H1 (cell line): ENCODE data around the gene PCDH18. TPM values are rescaled to one million over a fixed set of nuclear protein-coding genes. Genes with fewer than 3 reads are reported as not detected.

Source experiments
- SRF ChIP-seq: IDR thresholded peaks from 2 replicates; pipeline ENCODE4 v1.6.1; 2011; ENCODE audit warnings: mild to moderate bottlenecking, low read depth, low read length, moderate library complexity
- polyA plus RNA-seq, 7 experiments: library from polyadenylated mRNA; depleted of rRNA in 3 of 7; stranded (reverse) in 5 of 7; unstranded in 2 of 7; fragments of >200 nt in 5 of 7; fragments of 200-250 nt in 2 of 7; gene quantifications; 1 replicate in 5 of 7; 2 replicates in 1 of 7; 4 replicates in 1 of 7; pipeline versions ENCODE4 v1.2.1 to v1.2.3, GENCODE V29; 2011 to 2013; ENCODE audit warnings: missing spikeins in 2 of 7, mixed read lengths in 2 of 7
- total RNA-seq: library from RNA; stranded (reverse); fragmentation: NEBNext Ultra II Directional; extraction: Animal tissue kit (Norgen Biotek cat#: 25700); gene quantifications from 2 replicates; pipeline ENCODE4 v1.2.1, GENCODE V29; 2021
- TF ChIP-seq, protein P1 (sequence below): fragments of 300-600 bp; sonication (generic); IDR thresholded peaks from 2 replicates; pipeline ENCODE4 v1.7.1; 2012; ENCODE audit warnings: low read length, moderate library complexity, mild to moderate bottlenecking, inconsistent platforms; ENCODE audit not compliant: insufficient replicate concordance

Gene PCDH18
- total and polyA plus RNA-seq, 2 of the 8 experiments (the other 6 are each of a cell fraction or from before 2014, with no cell fraction given) = 28.8 to 41.8 TPM

DNA sequence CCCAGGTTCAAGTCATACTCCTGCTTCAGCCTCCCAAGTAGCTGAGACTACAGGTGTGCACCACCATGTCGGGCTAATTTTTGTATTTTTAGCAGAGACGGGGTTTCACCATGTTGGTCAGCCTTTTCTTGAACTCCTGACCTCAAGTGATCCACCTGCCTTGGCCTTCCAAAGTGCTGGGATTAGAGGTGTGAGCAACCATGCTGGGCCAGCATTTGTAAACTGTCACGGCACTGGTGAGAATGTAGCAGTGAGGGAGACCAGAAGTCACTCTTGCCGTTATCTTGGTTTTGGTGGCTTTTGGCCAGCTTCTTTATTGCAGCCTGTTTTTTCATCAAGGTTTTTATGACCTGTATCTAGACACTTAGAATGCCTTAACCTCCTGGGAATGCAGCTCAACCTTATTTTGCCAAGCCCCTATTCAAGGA, 22.4 kb downstream of the PCDH18 start (continued):
- TF ChIP-seq, protein P1, sequence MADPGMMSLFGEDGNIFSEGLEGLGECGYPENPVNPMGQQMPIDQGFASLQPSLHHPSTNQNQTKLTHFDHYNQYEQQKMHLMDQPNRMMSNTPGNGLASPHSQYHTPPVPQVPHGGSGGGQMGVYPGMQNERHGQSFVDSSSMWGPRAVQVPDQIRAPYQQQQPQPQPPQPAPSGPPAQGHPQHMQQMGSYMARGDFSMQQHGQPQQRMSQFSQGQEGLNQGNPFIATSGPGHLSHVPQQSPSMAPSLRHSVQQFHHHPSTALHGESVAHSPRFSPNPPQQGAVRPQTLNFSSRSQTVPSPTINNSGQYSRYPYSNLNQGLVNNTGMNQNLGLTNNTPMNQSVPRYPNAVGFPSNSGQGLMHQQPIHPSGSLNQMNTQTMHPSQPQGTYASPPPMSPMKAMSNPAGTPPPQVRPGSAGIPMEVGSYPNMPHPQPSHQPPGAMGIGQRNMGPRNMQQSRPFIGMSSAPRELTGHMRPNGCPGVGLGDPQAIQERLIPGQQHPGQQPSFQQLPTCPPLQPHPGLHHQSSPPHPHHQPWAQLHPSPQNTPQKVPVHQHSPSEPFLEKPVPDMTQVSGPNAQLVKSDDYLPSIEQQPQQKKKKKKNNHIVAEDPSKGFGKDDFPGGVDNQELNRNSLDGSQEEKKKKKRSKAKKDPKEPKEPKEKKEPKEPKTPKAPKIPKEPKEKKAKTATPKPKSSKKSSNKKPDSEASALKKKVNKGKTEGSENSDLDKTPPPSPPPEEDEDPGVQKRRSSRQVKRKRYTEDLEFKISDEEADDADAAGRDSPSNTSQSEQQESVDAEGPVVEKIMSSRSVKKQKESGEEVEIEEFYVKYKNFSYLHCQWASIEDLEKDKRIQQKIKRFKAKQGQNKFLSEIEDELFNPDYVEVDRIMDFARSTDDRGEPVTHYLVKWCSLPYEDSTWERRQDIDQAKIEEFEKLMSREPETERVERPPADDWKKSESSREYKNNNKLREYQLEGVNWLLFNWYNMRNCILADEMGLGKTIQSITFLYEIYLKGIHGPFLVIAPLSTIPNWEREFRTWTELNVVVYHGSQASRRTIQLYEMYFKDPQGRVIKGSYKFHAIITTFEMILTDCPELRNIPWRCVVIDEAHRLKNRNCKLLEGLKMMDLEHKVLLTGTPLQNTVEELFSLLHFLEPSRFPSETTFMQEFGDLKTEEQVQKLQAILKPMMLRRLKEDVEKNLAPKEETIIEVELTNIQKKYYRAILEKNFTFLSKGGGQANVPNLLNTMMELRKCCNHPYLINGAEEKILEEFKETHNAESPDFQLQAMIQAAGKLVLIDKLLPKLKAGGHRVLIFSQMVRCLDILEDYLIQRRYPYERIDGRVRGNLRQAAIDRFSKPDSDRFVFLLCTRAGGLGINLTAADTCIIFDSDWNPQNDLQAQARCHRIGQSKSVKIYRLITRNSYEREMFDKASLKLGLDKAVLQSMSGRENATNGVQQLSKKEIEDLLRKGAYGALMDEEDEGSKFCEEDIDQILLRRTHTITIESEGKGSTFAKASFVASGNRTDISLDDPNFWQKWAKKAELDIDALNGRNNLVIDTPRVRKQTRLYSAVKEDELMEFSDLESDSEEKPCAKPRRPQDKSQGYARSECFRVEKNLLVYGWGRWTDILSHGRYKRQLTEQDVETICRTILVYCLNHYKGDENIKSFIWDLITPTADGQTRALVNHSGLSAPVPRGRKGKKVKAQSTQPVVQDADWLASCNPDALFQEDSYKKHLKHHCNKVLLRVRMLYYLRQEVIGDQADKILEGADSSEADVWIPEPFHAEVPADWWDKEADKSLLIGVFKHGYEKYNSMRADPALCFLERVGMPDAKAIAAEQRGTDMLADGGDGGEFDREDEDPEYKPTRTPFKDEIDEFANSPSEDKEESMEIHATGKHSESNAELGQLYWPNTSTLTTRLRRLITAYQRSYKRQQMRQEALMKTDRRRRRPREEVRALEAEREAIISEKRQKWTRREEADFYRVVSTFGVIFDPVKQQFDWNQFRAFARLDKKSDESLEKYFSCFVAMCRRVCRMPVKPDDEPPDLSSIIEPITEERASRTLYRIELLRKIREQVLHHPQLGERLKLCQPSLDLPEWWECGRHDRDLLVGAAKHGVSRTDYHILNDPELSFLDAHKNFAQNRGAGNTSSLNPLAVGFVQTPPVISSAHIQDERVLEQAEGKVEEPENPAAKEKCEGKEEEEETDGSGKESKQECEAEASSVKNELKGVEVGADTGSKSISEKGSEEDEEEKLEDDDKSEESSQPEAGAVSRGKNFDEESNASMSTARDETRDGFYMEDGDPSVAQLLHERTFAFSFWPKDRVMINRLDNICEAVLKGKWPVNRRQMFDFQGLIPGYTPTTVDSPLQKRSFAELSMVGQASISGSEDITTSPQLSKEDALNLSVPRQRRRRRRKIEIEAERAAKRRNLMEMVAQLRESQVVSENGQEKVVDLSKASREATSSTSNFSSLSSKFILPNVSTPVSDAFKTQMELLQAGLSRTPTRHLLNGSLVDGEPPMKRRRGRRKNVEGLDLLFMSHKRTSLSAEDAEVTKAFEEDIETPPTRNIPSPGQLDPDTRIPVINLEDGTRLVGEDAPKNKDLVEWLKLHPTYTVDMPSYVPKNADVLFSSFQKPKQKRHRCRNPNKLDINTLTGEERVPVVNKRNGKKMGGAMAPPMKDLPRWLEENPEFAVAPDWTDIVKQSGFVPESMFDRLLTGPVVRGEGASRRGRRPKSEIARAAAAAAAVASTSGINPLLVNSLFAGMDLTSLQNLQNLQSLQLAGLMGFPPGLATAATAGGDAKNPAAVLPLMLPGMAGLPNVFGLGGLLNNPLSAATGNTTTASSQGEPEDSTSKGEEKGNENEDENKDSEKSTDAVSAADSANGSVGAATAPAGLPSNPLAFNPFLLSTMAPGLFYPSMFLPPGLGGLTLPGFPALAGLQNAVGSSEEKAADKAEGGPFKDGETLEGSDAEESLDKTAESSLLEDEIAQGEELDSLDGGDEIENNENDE = no peak
- no peak for TF ChIP-seq SRF
